B cell (primary cell): ENCODE results near the gene PPP1CC. TPM values are rescaled to one million over a fixed set of nuclear protein-coding genes. Genes with fewer than 3 reads are reported as not detected.
"Not testable (repeated sequence)": the region's sequence is repeated elsewhere in the genome, so short reads cannot be mapped to it uniquely, and the experiment has no call there.

Source experiments
- ATAC-seq: fragments of 200-7000 bp; cut with Tn5 transposase; one replicate; pipeline ENCODE4 v1.10.0; 2021; ENCODE audit warnings: low read depth, mild to moderate bottlenecking, moderate number of reproducible peaks, moderate library complexity
- CTCF ChIA-PET: fragments of 350-600 bp; sonication (Branson Sonifier 250); formaldehyde crosslinking; loops from one replicate; lab custom pipeline; 2021; ENCODE audit warnings: antibody characterized with exemption, inconsistent platforms; lab: Charles Lee
- POLR2A ChIA-PET: fragments of 350-600 bp; sonication (Branson Sonifier 250); formaldehyde crosslinking; loops from one replicate; lab custom pipeline; 2021; ENCODE audit warnings: antibody characterized with exemption; lab: Charles Lee
- DNase-seq: peaks from one replicate; pipeline ENCODE4 v3.0.0; 2013
- H2AFZ ChIP-seq: 2 replicates; pipeline ENCODE4 v1.6.1; 2012; ENCODE audit warnings: mild to moderate bottlenecking, low read depth, low read length; ENCODE audit not compliant: insufficient read depth, poor library complexity, severe bottlenecking
- H3K27ac ChIP-seq, 2 donors: 1 replicate in 1 of 2; 2 replicates in 1 of 2; pipeline ENCODE4 v1.5.1; 2012 to 2013; ENCODE audit warnings: low read length in 2 of 2, mild to moderate bottlenecking in 2 of 2, moderate library complexity in 1 of 2
- H3K27me3 ChIP-seq, 4 experiments: fragments of 200-600 bp in 1 of 4; sonication (generic) in 1 of 4; replicated peaks in 1 of 4; 1 replicate in 2 of 4; 2 replicates in 2 of 4; pipeline versions ENCODE4 v1.6.1 to v1.7.0; 2013 to 2016; ENCODE audit warnings: low read length in 3 of 4, mild to moderate bottlenecking in 2 of 4, mixed read lengths in 1 of 4, moderate library complexity in 1 of 4; ENCODE audit not compliant: insufficient read depth in 4 of 4, control insufficient read depth in 3 of 4; ENCODE audit errors: control extremely low read depth in 1 of 4
- H3K36me3 ChIP-seq, 2 experiments: replicated peaks in 1 of 2; 1 replicate in 1 of 2; 2 replicates in 1 of 2; pipeline versions ENCODE4 v1.6.1 to v1.7.1; 2013; ENCODE audit warnings: low read length in 1 of 2; ENCODE audit not compliant: insufficient read depth in 2 of 2, control insufficient read depth in 1 of 2; ENCODE audit errors: control extremely low read depth in 1 of 2, extremely low read depth in 1 of 2
- H3K4me1 ChIP-seq, 2 donors: fragments of 200-600 bp in 1 of 2; sonication (generic) in 1 of 2; 1 replicate in 1 of 2; 2 replicates in 1 of 2; pipeline versions ENCODE4 v1.5.1 to v1.6.1; 2013 to 2017; ENCODE audit warnings: low read length in 2 of 2; ENCODE audit not compliant: control insufficient read depth in 2 of 2, insufficient read depth in 2 of 2
- H3K4me2 ChIP-seq: replicated peaks from 2 replicates; pipeline ENCODE3; 2012; ENCODE audit warnings: mild to moderate bottlenecking, low read depth, low read length; ENCODE audit not compliant: poor library complexity, severe bottlenecking
- H3K4me3 ChIP-seq, 5 experiments: fragments of 200-600 bp in 1 of 5; sonication (generic) in 1 of 5; 1 replicate in 3 of 5; 2 replicates in 2 of 5; pipeline versions ENCODE4 v1.5.1 to v1.7.0; 2011 to 2016; ENCODE audit warnings: low read length in 4 of 5, mild to moderate bottlenecking in 4 of 5, low read depth in 2 of 5, control low read depth in 1 of 5, moderate library complexity in 1 of 5; ENCODE audit not compliant: insufficient read depth in 1 of 5; ENCODE audit errors: control extremely low read depth in 1 of 5, extremely low read depth in 1 of 5
- H3K79me2 ChIP-seq: fragments of 200-600 bp; sonication (generic); one replicate; pipeline ENCODE4 v1.6.0; 2016; ENCODE audit warnings: low read length; ENCODE audit not compliant: control insufficient read depth, insufficient read depth
- H3K9ac ChIP-seq: fragments of 200-600 bp; sonication (generic); 2 replicates; pipeline ENCODE4 v1.6.1; 2017; ENCODE audit warnings: mild to moderate bottlenecking, low read length, moderate library complexity
- H3K9me3 ChIP-seq, 3 donors: one replicate each; pipeline versions ENCODE4 v1.6.1 to v1.7.1; 2013; ENCODE audit warnings: low read length in 2 of 3; ENCODE audit not compliant: control insufficient read depth in 2 of 3, insufficient read depth in 1 of 3; ENCODE audit errors: control extremely low read depth in 1 of 3
- H4K20me1 ChIP-seq: 2 replicates; pipeline ENCODE4 v1.6.0; 2012; ENCODE audit warnings: mild to moderate bottlenecking, low read length; ENCODE audit not compliant: insufficient read depth, control insufficient read depth, poor library complexity, severe bottlenecking
- H3K27ac Mint-ChIP-seq: one replicate; pipeline ENCODE4 v1.8.0; 2021; ENCODE audit warnings: mixed read lengths
- H3K27me3 Mint-ChIP-seq: one replicate; pipeline ENCODE4 v1.8.0; 2021; ENCODE audit warnings: mixed read lengths
- H3K4me1 Mint-ChIP-seq: one replicate; pipeline ENCODE4 v1.8.0; 2021; ENCODE audit warnings: mixed read lengths
- H3K4me3 Mint-ChIP-seq: one replicate; pipeline ENCODE4 v1.8.0; 2021; ENCODE audit warnings: mixed read lengths
- H3K9me3 Mint-ChIP-seq: one replicate; pipeline ENCODE4 v1.8.0; 2022; ENCODE audit warnings: mixed read lengths; ENCODE audit not compliant: insufficient read depth
- CTCF ChIP-seq: fragments of 200-600 bp; IDR thresholded peaks from one replicate; pipeline ENCODE4 v1.8.0; 2022; ENCODE audit warnings: antibody characterized with exemption, mild to moderate bottlenecking
- EZH2 ChIP-seq: IDR thresholded peaks from 2 replicates; pipeline ENCODE4 v1.6.1; 2012; ENCODE audit warnings: borderline replicate concordance, low read depth, mild to moderate bottlenecking, moderate library complexity, low read length; ENCODE audit not compliant: insufficient read depth, poor library complexity, severe bottlenecking
- WGBS: methylation state at CpG from one replicate; pipeline ENCODE4 v1.1.5; 2013; ENCODE audit warnings: missing lambda C conversion rate; ENCODE audit not compliant: insufficient coverage; 5-methylcytosine and 5-hydroxymethylcytosine counted together
- intact Hi-C: fragments of 100-400 bp; cut with micrococcal nuclease; formaldehyde crosslinking; loops from one replicate; pipeline ENCODE4 v1.10.0; 2022
- polyA plus RNA-seq: library from polyadenylated mRNA; depleted of rRNA; stranded (reverse); fragments of >200 nt; gene quantifications from 2 replicates; pipeline ENCODE4 v1.2.3, GENCODE V29; 2012
- total RNA-seq, 2 donors: library from RNA; stranded (reverse); fragments of 120-200 nt in 1 of 2; gene quantifications; 1 replicate in 1 of 2; 2 replicates in 1 of 2; pipeline versions ENCODE4 v1.2.3 to v1.2.4, GENCODE V29; 2013 to 2022

PPP1CC gene
- total and polyA plus RNA-seq, 2 donors (not counting 1 experiment from before 2014, with no cell fraction given), result 70.0 to 146 TPM

GRCh38 chr12:110726028-110726427, 16.7 kb downstream of the PPP1CC start:
- peaks cover 25 to 94% of the 10 kb centered on the region in 2 experiments for H3K36me3 ChIP-seq
- Mint-ChIP-seq H3K4me3 (peak overlapping the region; percentile 67), H3K4me1 (peaks cover 34% of the 10 kb centered on the region), H3K27ac (peak overlapping the region; percentile 57), H3K9me3 (no peaks in the 10 kb centered on the region), H3K27me3 (no peaks in the 10 kb centered on the region)
- peak overlapping the region; percentile 31 for H3K4me2 ChIP-seq
- no peaks in the 10 kb centered on the region for H3K27me3 ChIP-seq
- WGBS, result 100% methylated on average over 3 of the region's 4 CpGs
- H3K4me1 ChIP-seq, result peaks cover 16 to 34% of the 10 kb centered on the region in 2 donors
- H3K79me2 ChIP-seq, result peaks cover 68% of the 10 kb centered on the region
- POLR2A ChIA-PET, result no interaction called here
- no peaks in the 10 kb centered on the region for H3K9me3 ChIP-seq
- TF ChIP-seq CTCF (no peak), EZH2 (no peak)
- intact Hi-C loops, result no loop called here
- ATAC-seq, result no peak
- CTCF ChIA-PET, result interaction anchor here (1.0 kb wide), 1 partner anchor 295 kb away, joined by 3 read pairs; no protein-coding TSS in a partner anchor
- H2AFZ ChIP-seq, result no peak overlapping the region
- no peak overlapping the region for H3K9ac ChIP-seq
- H3K27ac ChIP-seq, result peak overlapping the region in 1 of 2 donors; percentile 79
- peaks cover 50% of the 10 kb centered on the region for H4K20me1 ChIP-seq
- no peak for DNase-seq
- no peak overlapping the region for H3K4me3 ChIP-seq

- no peak for DNase-seq
- Histone ChIP-seq H3K9ac (no peak overlapping the region), H3K4me2 (no peak overlapping the region), H3K27ac (peak overlapping the region in 1 of 2 donors; percentile 16), H2AFZ (no peak overlapping the region), H3K4me3 (no peak overlapping the region), H3K79me2 (peaks cover 61% of the 10 kb centered on the region), H4K20me1 (peaks cover 50% of the 10 kb centered on the region), H3K36me3 (peaks cover 28 to 94% of the 10 kb centered on the region in 2 experiments), H3K4me1 (peaks cover 16 to 34% of the 10 kb centered on the region in 2 donors), H3K27me3 (no peaks in the 10 kb centered on the region), H3K9me3 (no peaks in the 10 kb centered on the region)
- no peak for ATAC-seq
- Mint-ChIP-seq H3K27ac (peak overlapping the region; percentile 16), H3K9me3 (no peaks in the 10 kb centered on the region), H3K4me1 (peaks cover 33% of the 10 kb centered on the region), H3K27me3 (no peaks in the 10 kb centered on the region), H3K4me3 (no peak overlapping the region)
- intact Hi-C loops, result no loop called here
- POLR2A ChIA-PET, result no interaction called here
- no peak for TF ChIP-seq EZH2
- TF ChIP-seq CTCF, result no peak
- CTCF ChIA-PET, result no interaction called here
- WGBS, result 100% methylated on average over 4 of the region's 4 CpGs
These were observed 17.4 kb downstream of the PPP1CC start for GRCh38 chr12:110725267-110725666.

- Histone ChIP-seq H3K79me2 (peaks cover 39% of the 10 kb centered on the region), H4K20me1 (peaks cover 44% of the 10 kb centered on the region), H3K4me1 (peaks cover 28 to 38% of the 10 kb centered on the region in 2 donors), H3K36me3 (peaks cover 27 to 93% of the 10 kb centered on the region in 2 experiments)
- WGBS, result no CpG with 5 or more reads among the region's 3 CpGs
- H3K27ac ChIP-seq, ATAC-seq, POLR2A ChIA-PET, H3K4me2 ChIP-seq, H3K9me3 ChIP-seq, intact Hi-C loops, H2AFZ ChIP-seq, H3K4me3 ChIP-seq, DNase-seq, H3K27me3 ChIP-seq, H3K27ac Mint-ChIP-seq, H3K27me3 Mint-ChIP-seq, H3K9me3 Mint-ChIP-seq, H3K9ac ChIP-seq, H3K4me3 Mint-ChIP-seq: not testable (repeated sequence)
- H3K4me1 Mint-ChIP-seq, result peaks cover 40% of the 10 kb centered on the region
- CTCF ChIA-PET, result interaction anchor here (1.1 kb wide), 1 partner anchor 122 kb away, joined by 3 read pairs; no protein-coding TSS in a partner anchor
These were observed 19.8 kb downstream of the PPP1CC start for GRCh38 chr12:110722892-110723291.
